NCI-H1436 (cell line): ENCODE data around the gene D2HGDH.
"Not testable (repeated sequence)": the region's sequence is repeated elsewhere in the genome, so short reads cannot be mapped to it uniquely, and the experiment has no call there.

Experiments used
- DNase-seq: peaks from one replicate; lab custom pipeline; 2025; lab: John Stamatoyannopoulos, UW

The D2HGDH gene

DNA sequence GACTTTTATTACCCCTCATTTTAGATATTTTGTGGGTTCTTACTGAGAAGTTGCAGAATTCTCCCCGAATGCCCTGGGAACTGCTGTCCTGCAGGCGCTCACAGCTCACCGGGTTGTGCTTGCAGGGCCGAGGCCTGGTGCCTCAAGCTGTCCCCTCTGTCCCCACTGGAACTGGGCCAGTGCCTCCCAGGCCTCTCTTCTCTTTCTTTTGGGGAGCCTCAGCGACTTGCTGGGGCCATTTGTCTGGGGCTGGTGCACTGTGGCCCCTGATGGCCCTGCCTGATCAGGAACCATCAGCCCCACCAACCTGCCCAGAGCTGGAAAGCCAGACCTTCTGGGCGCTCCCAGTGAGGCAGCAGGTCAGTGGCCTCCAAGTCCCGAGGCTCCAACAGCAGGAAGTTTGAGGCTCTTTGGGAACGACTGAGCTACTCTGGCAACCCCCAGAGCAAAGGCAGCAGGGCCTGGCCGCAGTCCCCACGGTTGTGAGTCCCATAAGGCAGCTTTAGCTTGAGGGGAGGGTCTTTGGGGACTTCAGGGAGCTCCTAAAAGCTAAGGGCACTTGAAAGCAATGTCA, 59.9 kb downstream of the D2HGDH start:
- DNase-seq = no peak

DNA sequence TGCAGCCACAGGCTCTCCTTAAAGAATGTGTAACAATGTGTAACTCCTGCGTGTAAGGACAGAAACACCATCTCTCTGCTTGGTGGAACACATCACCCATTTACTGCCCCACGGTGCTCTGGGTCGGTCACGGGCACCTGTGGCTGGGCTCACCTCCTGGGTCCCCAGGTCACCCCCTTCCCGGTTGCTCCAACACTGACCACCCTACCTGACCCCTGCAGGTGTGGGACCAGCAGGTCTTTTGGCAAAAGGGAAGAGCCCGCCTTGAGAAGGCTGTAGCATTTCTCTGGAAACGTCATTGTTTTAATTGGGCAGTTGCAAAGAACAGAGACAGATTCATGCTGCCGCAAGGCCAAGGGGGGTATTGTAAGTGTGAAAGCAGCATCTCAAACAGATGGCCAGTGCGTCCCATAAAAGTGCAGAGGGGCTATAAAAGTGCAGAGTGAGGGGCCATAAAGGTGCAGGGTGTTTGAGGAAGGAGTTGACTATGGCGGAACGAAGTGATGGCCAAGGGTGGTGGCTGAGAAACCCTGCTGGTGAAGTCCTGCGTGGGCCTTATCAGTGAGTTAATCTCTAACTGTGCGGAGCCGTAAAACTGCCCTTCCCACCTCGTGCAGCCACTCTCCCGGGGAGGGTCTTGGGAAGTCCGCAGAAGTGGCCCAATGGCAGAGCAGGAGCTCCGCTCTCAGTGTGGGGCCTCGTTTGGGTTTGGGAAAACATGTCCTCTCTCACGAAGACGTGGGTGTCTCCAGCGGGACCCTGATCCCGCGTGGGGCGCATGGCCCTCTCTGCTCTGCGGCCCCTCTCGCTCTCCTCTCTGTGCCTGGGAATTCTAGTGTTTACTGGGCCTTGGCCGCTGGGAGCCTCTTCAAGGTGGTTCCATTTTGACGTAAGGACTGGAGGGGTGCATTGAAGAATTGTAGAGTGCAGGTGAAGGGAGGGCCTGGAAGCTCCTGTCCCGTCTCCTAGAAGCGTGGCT, 60.9 kb downstream of the D2HGDH start:
- DNase-seq = no peak

- no peak for DNase-seq
These were observed 61.8 kb downstream of the D2HGDH start for GRCh38 chr2:241796209-241796608.

DNA sequence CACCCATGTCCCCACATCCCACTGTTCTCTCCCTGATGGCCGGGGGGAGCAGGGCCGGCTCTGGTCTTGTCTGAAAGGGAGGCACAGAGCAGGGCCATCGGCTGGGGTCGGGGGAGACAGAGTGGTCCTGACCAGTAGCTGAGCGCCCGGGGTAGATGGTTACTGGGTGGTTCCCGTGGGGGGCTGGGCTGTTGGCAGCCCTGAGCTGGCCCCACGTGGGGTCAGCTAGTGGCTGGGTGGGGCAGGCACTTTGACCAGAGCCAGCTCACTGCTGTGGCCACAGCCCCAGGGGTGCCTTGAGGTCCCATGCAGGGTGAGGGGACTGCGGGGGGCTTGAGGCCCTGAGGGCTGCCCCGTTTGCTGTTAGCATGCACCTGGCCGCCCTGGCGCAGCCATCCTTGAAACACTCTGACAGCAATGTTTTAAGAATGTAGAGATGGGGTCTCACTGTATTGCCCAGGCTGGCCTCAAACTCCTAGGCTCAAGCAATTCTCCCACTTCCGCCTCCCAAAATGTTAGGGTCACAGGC, 62.2 kb downstream of the D2HGDH start:
- DNase-seq = no peak

- DNase-seq = no peak
These were observed 63.1 kb downstream of the D2HGDH start for GRCh38 chr2:241797441-241798080.

GRCh38 chr2:241798081-241798630, 63.7 kb downstream of the D2HGDH start:
- no peak for DNase-seq

DNA sequence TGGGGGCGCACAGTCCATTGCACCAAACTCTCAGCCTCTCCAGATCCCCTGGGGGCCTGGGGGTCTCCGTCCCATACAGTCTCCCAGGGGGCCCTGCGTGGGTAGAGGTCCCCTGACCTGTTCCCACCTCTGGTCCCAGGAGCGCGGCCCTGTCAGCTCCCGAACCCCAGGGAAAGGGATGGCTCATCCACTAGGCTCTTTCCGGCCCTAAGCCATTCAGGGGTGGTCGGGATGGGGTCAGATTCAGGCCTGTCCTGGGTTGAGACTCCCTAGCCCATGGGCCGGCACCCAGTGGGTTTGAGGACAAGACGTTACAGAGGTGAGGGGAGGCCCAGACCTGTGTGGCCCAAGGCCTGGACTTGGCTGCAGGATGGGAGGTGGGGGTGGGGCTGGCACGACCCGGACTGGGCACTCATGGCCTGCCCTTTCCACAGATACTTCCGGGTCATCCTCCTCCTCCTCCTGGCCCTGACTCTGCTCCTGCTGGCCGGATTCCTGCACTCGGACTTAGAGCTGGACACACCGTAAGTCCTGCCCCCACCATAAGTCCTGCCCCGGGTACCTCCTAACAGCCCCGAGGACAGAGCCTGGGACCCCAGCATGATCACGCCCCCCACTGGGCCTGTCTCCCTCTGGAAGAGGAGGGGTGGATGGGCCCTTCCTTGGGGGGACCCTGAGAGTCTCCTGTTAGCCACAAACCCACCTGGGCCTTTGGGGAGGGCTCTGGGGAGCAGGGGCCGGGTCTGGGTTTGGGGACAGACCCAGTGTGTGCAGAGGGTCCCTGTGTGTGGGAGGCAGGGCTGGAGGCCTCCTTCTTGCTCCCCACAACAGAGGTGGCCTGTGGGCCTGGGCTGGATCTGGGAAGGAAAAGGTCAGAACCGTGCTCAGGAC, 64.4 kb downstream of the D2HGDH start:
- DNase-seq = no peak

GRCh38 chr2:241799522-241800197, 65.2 kb downstream of the D2HGDH start:
- DNase-seq = no peak

DNA sequence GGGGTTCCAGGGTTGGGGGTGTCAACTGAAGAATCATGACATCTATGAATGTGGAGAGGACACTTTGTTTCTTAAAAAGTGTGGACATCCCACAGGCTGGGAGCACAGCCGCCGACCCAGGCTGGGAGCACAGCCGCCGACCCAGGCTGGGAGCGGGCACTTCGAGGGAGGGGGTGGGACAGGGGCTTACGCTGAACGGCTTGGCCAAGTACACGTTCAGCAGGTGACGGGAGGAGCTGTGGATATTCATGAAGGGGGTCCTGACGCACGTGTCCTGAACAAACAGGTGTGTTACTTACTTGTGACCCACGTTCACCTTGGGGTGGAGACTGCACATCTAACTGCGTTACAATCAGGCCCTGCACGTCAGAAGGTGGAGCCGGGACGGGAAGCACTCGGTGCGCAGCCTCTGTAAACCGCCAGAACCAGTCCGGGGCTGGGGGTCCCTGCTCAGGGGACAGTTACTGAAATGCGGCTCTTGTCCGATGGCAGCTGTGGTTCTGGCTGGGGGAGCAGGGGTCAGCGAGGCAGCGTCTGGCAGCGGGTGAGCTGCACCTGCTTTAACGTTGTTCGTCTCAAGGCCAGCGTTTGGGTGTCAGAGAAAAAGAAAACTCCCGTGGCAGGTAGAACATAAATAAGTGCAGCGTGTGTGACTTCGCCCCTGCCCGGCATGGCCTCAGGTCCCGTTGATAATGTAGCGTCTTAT, 65.9 kb downstream of the D2HGDH start:
- not testable (repeated sequence) for DNase-seq

DNA sequence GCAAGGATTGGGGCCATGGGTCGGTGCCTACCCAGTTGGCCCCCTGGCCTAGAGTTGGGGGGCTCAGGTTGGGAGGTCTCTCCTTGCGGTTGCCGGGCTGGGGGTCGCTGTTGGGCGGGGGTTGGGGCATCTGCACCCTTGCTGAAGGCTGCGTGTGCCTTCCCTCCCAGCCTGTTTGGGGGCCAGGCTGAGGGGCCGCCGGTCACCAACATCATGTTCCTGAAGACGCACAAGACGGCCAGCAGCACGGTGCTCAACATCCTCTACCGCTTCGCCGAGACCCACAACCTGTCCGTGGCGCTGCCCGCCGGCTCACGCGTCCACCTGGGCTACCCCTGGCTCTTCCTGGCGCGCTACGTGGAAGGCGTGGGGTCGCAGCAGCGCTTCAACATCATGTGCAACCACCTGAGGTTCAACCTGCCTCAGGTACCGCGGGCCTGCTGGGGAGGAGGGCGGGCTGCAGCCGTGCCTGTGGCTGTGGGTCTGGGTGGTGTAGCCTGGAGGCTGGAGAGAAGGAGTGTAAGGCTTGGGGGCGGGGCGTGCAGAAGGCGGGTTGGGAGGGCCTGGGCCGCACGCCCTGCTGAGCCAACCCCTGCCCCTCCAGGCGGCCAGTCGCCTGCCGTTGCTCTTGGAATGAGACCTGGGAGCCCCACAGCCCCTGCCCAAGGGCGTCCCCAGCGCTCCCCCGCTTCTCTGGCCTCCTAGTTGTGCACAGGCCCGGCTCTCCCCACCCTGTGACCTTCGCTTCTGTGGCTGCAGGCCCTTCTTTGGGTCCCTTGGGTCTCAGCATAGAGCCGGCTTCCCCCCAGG, 67.4 kb downstream of the D2HGDH start:
- DNase-seq = no peak

DNA sequence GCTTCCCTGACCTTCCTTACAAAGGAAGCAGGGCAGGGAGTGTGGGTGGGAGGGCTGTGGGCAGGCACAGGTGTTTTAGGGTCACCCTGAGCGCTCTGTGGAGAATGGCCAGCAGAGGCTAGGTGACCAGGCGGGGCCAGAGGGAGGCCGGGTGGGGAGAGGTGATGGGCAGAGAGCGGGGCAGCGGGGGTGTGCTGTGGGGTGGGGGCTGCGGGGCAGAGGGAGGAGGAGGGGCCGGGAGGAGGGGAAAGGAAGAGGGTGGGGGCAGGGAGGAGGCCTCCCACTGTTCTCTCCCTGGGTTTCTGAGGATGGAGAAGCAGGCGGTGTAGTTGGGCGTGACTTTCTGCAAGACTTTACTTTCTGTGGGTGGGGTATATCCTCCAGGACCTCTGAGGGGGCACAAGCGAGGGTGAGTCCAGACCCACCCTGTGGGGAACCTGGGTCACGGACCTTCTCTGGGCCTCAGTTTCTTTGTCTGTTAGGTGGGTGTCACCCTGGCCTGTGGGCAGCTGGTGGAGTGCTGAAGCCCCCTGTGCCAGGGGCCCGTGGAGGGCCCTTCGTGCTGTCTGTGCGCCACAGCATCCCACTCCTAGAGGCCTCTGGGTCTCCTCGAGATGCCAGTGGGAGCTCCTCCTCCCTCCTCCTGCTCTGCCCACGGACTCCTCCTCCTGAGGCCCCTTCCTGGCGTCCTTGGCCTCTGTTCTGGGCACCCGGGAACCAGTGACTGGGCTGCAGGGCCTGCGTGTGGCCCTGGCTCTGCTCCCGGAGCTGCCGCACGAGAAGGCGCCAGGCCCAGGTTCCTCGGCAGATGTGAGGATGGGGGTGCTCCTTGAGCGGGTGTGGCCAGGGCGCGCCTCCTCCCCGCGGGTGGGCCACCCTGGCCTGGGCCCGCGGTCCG, 68.2 kb downstream of the D2HGDH start:
- no peak for DNase-seq

GRCh38 chr2:241803387-241804325, 69.2 kb downstream of the D2HGDH start:
- DNase-seq = peak; percentile 28

GRCh38 chr2:241804326-241805229, 70.1 kb downstream of the D2HGDH start:
- DNase-seq = no peak

DNA sequence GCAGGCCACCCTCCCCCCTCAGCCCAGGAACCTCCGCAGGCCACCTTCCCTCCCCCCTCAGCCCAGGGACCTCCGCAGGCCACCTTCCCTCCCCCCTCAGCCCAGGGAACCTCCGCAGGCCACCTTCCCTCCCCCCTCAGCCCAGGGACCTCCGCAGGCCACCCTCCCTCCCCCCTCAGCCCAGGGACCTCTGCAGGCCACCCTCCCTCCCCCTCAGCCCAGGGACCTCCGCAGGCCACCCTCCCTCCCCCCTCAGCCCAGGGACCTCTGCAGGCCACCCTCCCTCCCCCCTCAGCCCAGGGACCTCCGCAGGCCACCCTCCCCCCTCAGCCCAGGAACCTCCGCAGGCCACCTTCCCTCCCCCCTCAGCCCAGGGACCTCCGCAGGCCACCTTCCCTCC, 71.8 kb downstream of the D2HGDH start:
- DNase-seq = not testable (repeated sequence)

DNA sequence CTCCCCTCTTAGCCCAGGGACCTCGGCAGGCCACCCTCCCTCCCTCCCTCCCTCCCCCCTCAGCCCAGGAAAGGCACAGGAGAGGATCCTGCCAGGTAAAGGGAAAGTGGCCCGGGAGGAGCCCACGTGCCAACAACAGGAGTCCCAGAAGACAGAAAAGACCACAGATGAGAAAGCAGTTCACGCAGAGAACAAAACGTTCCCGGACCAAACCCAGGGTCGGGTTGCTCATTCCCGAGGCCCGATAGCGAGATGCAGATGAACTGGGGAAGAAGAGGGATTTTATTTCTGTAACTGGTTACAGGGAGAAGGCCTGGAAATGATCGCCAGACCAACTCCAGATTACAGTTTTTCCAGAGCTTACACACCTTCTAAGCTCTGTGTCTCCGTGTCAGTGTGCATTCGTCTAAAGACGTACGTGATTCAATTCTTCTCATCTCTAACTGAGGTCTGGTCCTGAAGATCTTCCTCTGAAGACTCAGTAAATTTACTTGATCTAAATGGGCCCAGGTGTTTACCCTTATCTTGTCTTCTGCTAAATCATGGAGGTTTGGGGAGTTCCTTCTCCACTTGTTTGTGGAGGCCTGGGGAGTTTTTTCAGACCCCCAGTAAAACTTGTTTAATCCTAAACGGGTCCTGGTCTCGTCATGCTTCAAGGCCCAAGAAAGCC, 73.8 kb downstream of the D2HGDH start:
- DNase-seq = no peak
